VCaP (cell line): ENCODE data around the gene HEATR3.
A peak's percentile ranks its signal among the peaks of the same experiment; 100 is the strongest.

Experiments used
- H3K27ac ChIP-seq: fragments of 450-650 bp; 2 replicates; pipeline ENCODE4 v1.5.1; 2017
- TF ChIP-seq, protein P1 (sequence below): fragments of 450-650 bp; conservative IDR thresholded peaks from 2 replicates; pipeline ENCODE4 v1.5.1; 2017; ENCODE audit warnings: mild to moderate bottlenecking, moderate library complexity

The HEATR3 gene

DNA sequence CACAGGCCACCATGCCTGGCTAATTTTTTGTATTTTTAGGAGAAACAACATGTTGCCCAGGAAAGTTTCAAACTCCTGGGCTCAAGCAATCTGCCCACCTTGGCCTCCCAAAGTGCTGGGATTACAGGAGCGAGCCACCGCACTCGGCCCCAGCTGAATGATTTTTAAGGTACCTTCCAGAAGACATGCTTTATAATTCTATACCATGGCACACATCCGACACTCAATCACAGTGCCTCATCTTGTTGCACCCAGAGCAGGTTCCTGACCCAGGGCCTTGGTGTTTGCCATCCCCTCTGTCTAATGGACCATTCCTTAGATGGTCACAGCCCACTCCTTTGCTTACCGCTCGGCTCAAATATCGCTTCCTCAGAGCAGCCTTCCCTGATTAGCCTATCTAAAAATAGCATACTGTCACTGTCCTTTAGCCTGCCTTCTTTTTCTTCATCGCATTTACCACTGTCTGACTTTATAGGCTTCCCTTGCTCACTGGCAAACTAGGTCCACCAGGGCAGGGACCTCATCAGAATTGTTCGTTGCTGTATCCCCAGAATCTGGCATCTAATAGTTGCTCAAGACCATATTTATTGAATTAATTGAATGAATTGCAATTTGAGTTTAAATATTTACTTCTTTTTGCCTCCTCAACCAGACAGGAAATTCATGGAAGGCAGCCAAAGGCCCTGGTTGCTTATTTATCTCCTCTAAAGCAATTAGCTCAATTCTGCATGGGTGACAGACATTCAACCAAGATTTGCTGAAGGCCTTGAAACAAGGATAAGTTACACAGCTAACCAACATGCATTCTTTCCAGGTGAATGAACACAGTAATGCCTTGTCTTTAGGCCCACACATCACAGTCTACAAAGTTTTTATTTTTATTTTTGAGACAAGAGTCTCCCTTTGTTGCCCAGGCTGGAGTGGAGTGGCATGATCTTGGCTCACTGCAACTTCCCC lies 81.0 kb downstream of the HEATR3 start:
- TF ChIP-seq, protein P1, sequence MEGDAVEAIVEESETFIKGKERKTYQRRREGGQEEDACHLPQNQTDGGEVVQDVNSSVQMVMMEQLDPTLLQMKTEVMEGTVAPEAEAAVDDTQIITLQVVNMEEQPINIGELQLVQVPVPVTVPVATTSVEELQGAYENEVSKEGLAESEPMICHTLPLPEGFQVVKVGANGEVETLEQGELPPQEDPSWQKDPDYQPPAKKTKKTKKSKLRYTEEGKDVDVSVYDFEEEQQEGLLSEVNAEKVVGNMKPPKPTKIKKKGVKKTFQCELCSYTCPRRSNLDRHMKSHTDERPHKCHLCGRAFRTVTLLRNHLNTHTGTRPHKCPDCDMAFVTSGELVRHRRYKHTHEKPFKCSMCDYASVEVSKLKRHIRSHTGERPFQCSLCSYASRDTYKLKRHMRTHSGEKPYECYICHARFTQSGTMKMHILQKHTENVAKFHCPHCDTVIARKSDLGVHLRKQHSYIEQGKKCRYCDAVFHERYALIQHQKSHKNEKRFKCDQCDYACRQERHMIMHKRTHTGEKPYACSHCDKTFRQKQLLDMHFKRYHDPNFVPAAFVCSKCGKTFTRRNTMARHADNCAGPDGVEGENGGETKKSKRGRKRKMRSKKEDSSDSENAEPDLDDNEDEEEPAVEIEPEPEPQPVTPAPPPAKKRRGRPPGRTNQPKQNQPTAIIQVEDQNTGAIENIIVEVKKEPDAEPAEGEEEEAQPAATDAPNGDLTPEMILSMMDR = no peak
- H3K27ac ChIP-seq = peak overlapping the region; percentile 55

DNA sequence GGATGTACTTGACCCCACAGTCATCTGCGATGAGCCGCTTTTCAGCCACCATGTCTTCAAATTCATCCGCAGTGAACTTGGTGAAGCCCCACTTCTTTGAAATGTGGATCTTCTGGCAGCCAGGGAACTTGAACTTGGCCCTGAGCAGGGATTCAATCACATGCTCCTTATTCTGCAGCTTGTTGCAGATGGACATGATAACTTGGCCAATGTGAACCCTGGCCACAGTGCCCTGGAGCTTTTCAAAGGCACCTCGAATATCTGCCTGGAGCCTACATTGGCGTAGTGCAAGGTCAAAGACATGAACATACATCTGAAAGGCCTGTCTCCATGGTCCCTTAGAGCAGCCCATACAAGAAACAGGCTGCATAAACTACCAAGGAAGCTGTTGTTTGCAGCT lies 85.6 kb downstream of the HEATR3 start:
- TF ChIP-seq, protein P1 = no peak
- H3K27ac ChIP-seq = no peak overlapping the region

DNA sequence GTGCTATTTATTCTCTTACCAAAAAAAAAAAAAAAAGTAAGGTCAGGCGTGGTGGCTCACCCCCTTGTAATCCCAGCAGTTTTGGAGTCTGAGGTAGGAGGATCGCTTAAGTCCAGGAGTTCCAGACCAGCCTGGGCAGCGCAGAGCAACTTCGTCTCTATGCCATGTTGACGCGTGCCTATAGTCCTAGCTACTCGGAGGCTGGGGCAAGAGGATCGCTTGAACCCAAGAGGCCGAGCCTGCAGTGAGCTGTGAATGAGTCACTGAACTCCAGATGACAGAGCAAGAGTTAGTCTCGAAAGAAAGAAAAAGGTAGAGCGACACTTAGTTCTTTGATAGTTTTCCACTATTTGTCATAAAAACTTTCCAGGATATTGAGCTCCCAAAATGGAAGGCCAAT lies 86.0 kb downstream of the HEATR3 start:
- TF ChIP-seq, protein P1 = no peak
- H3K27ac ChIP-seq = peak overlapping the region; percentile 87

DNA sequence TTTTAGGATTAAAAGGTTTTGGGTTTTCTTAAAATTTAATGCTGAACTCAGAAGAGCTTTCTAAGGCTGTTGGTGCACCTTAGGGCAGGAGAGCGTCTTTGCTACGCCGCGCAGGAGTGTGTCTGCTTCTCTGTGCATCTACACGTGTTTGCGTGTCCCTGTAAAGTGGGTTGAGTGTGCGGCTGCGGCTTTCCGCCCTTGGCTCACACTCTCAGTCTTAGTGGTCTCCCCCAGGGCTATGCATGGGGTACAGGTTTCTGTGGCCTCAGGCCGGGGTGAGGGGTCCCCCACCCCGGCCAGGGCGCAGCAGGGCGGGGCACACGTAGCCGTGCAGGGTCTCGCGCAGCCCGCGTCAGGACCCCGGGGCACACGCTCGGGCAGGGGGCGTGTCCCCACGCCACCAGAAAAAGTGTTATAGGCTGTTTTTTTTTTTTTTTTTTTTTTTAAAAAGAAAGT lies 86.6 kb downstream of the HEATR3 start:
- TF ChIP-seq, protein P1 = no peak
- H3K27ac ChIP-seq = peak overlapping the region; percentile 87

DNA sequence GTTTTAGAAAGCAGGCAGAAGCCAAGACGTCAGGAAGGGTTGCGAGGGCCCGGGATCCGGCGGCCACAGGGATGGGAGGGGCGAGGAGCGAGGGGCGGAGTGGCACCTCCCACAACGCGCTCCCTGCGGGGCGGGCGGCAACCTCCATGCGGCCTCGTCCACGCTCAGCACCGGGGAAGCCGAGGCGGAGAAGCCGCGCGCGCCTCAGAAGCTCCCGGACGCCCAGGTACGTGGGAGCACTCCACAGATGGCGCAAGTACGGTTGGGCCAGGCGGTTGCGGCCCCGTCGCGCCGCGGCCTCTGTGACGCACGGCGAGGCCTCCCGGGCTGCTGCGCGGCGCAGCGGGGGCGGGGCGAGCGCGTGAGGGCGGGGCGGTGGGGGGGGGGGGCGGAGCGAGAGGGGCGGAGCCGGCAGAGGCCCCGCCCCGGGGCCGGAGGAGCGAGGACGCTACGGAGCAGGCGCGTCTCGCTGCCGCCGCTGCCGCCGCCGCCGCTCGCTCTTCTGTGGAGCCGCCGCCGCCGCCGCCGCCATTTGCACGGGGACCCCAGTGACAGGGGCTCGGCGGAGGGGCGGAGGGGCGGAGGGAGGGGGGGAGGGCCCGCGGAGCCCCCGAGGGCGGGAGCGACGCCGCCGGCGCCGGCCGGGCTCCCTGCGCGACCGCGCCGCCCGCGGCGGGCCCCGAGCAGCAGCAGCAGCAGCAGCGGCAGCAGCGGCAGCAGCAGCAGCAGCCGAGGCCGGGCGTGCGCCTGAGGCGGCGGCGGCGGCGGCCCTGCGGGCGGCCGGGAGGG lies 87.2 kb downstream of the HEATR3 start, which contains the start of gene TENT4B:
TENT4B (plus strand) TSS at position 500 of the 789 bp plus-strand sequence. CDS start 316 bp downstream, outside the sequence.
- H3K27ac ChIP-seq = peak within 1 kb of the TSS; percentile 87
- TF ChIP-seq, protein P1 = no peak

DNA sequence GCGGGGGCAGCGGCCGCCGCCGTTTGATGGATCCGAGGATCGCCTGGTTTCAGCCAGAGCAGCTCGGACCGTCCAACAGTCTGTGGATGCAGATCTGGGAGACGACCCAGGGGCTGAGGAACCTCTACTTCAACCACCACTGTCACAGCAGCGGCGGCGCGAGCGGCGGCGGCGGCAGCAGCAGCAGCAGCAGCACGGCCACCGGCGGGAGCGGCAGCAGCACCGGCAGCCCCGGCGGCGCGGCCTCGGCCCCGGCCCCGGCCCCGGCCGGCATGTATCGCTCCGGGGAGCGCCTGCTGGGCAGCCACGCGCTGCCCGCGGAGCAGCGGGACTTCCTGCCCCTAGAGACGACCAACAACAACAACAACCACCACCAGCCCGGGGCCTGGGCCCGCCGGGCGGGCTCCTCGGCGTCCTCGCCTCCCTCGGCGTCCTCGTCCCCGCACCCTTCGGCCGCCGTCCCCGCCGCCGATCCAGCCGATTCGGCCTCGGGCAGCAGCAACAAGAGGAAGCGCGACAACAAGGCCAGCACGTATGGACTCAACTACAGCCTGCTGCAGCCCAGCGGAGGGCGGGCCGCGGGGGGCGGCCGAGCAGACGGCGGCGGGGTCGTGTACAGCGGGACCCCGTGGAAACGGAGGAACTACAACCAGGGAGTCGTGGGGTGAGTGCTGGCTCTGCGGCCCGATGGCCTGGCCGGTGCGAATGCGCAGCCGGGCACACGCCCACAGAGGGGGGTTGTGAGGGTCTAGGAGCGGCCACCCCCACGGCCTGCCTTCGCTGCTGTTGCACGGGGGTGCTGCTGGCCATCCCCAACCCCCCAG lies 88.0 kb downstream of the HEATR3 start:
- peak overlapping the region; percentile 87 for H3K27ac ChIP-seq
- TF ChIP-seq, protein P1 = no peak
